Endothelial cell of umbilical vein (primary cell): ENCODE measurements around the gene ANP32B. TPM values are rescaled to one million over a fixed set of nuclear protein-coding genes. Genes with fewer than 3 reads are reported as not detected.

Experiments used
- BruUV-seq: library from RNA; stranded (reverse); fragments of 400-500 nt; replicated peaks from 2 replicates; lab custom pipeline; 2021; lab: Mats Ljungman, UMichigan
- CTCF ChIA-PET: fragments of 300-600, 350-600 bp; sonication (Branson Sonifier 250); formaldehyde crosslinking; loops from one replicate; lab custom pipeline; 2021; ENCODE audit warnings: antibody characterized with exemption, inconsistent platforms; lab: Charles Lee
- POLR2A ChIA-PET: fragments of 300-600, 350-600 bp; sonication (Branson Sonifier 250); formaldehyde crosslinking; loops from one replicate; lab custom pipeline; 2021; ENCODE audit warnings: antibody characterized with exemption, inconsistent platforms; lab: Charles Lee
- DNase-seq: peaks from one replicate; pipeline ENCODE4 v3.0.0-alpha.2; 2011; ENCODE audit warnings: low read depth, low spot score
- FAIRE-seq: peaks from 2 replicates; lab custom pipeline; 2011; peaks lifted over from hg19 to GRCh38; lab: Jason Lieb, UNC
- H2AFZ ChIP-seq: 2 replicates; pipeline ENCODE4 v1.6.0; 2012; ENCODE audit warnings: low read depth, low read length, control low read depth, inconsistent platforms
- H3K27ac ChIP-seq: 2 replicates; pipeline ENCODE4 v1.5.1; 2011; ENCODE audit warnings: low read depth, mild to moderate bottlenecking, control low read depth, low read length, moderate library complexity; ENCODE audit not compliant: insufficient read depth
- H3K27me3 ChIP-seq, 2 experiments: 2 replicates each; pipeline versions ENCODE4 v1.6.0 to v1.6.1; 2011; ENCODE audit warnings: low read length in 2 of 2, mixed read lengths in 1 of 2; ENCODE audit not compliant: control insufficient read depth in 2 of 2, insufficient read depth in 2 of 2
- H3K36me3 ChIP-seq, 2 experiments: 2 replicates in 1 of 2; 3 replicates in 1 of 2; pipeline ENCODE4 v1.5.1; 2011; ENCODE audit warnings: low read length in 2 of 2, mild to moderate bottlenecking in 1 of 2, moderate library complexity in 1 of 2; ENCODE audit not compliant: control insufficient read depth in 2 of 2, insufficient read depth in 2 of 2; ENCODE audit errors: extremely low read depth in 1 of 2
- H3K4me1 ChIP-seq: 3 replicates; pipeline ENCODE4 v1.5.1; 2011; ENCODE audit warnings: mild to moderate bottlenecking, low read length; ENCODE audit not compliant: control insufficient read depth, insufficient read depth; ENCODE audit errors: extremely low read depth
- H3K4me2 ChIP-seq: 2 replicates; pipeline ENCODE4 v1.6.1; 2011; ENCODE audit warnings: low read length, control low read depth, mixed read lengths; ENCODE audit not compliant: insufficient read depth
- H3K4me3 ChIP-seq, 3 experiments: fragments of 200-600 bp in 1 of 3; sonication (generic), shearing (Covaris generic) in 1 of 3; replicated peaks in 1 of 3; 2 replicates each; pipeline ENCODE4 v1.5.1; 2011 to 2016; ENCODE audit warnings: control low read depth in 3 of 3, low read length in 3 of 3, mild to moderate bottlenecking in 2 of 3, inconsistent platforms in 1 of 3, low read depth in 1 of 3, moderate library complexity in 1 of 3; ENCODE audit not compliant: insufficient read depth in 1 of 3
- H3K79me2 ChIP-seq: 2 replicates; pipeline ENCODE4 v1.6.0; 2012; ENCODE audit warnings: low read length, inconsistent platforms; ENCODE audit not compliant: control insufficient read depth, insufficient read depth
- H3K9ac ChIP-seq: replicated peaks from 2 replicates; pipeline ENCODE3; 2011; ENCODE audit warnings: low read length, control low read depth; ENCODE audit not compliant: insufficient read depth; ENCODE audit errors: extremely low read depth
- H3K9me1 ChIP-seq: replicated peaks from 3 replicates; pipeline ENCODE4 v1.6.0; 2011; ENCODE audit warnings: mild to moderate bottlenecking, low read length; ENCODE audit not compliant: control insufficient read depth, insufficient read depth; ENCODE audit errors: extremely low read depth
- H3K9me3 ChIP-seq: replicated peaks from 2 replicates; pipeline ENCODE4 v1.5.1; 2012; ENCODE audit warnings: low read length, inconsistent platforms; ENCODE audit not compliant: control insufficient read depth, insufficient read depth
- H4K20me1 ChIP-seq: replicated peaks from 2 replicates; pipeline ENCODE3; 2011; ENCODE audit warnings: mild to moderate bottlenecking, low read length; ENCODE audit not compliant: control insufficient read depth, insufficient read depth; ENCODE audit errors: extremely low read depth
- EZH2 ChIP-seq: IDR thresholded peaks from 2 replicates; pipeline ENCODE4 v1.6.1; 2012; ENCODE audit warnings: borderline replicate concordance, low read depth, mild to moderate bottlenecking, moderate library complexity, low read length, inconsistent platforms; ENCODE audit not compliant: severe bottlenecking
- FOS ChIP-seq: IDR thresholded peaks from 2 replicates; pipeline ENCODE4 v1.6.1; 2011; ENCODE audit warnings: mild to moderate bottlenecking, low read length, moderate library complexity, borderline replicate concordance; ENCODE audit not compliant: insufficient read depth
- GATA2 ChIP-seq: IDR thresholded peaks from 2 replicates; pipeline ENCODE4 v1.7.0; 2011; ENCODE audit warnings: low read depth, mild to moderate bottlenecking, moderate library complexity, mixed read lengths, low read length; ENCODE audit not compliant: insufficient read length, insufficient read depth
- JUN ChIP-seq: IDR thresholded peaks from 2 replicates; pipeline ENCODE4 v1.6.1; 2011; ENCODE audit warnings: borderline replicate concordance, low read depth; ENCODE audit not compliant: insufficient read length, insufficient read depth
- MYC ChIP-seq: IDR thresholded peaks from one replicate; pipeline ENCODE4 v1.6.1; 2011; ENCODE audit warnings: mild to moderate bottlenecking, low read depth, low read length
- POLR2A ChIP-seq: IDR thresholded peaks from 2 replicates; pipeline ENCODE4 v1.6.1; 2012; ENCODE audit warnings: low read depth, mild to moderate bottlenecking, control low read depth, low read length
- POLR2AphosphoS5 ChIP-seq: IDR thresholded peaks from 2 replicates; pipeline ENCODE4 v1.6.1; 2012; ENCODE audit warnings: low read depth, mild to moderate bottlenecking, control low read depth, low read length, moderate library complexity; ENCODE audit not compliant: insufficient read depth
- dilution Hi-C: fragments of 300-500 bp; cut with MboI; formaldehyde crosslinking; loops from one replicate; pipeline ENCODE4 v1.15.0; 2019; ENCODE audit warnings: low sequenced_read_pairs; ENCODE audit not compliant: extremely low pct_ligation_motif_present
- intact Hi-C: fragments of 100-400 bp; cut with micrococcal nuclease; formaldehyde crosslinking; loops from one replicate; pipeline ENCODE4 v1.10.0; 2022
- polyA plus RNA-seq, 4 experiments: library from polyadenylated mRNA; depleted of rRNA in 3 of 4; stranded (reverse) in 3 of 4; unstranded in 1 of 4; fragments of >200 nt; gene quantifications; 2 replicates each; pipeline versions ENCODE4 v1.2.1 to v1.2.3, GENCODE V29; 2011 to 2012; ENCODE audit warnings: missing spikeins in 1 of 4
- total RNA-seq: library from RNA; stranded (reverse); gene quantifications from 2 replicates; pipeline ENCODE4 v1.2.3, GENCODE V29; 2021
- TF ChIP-seq, protein P1 (sequence below): IDR thresholded peaks from 2 replicates; pipeline ENCODE4 v1.6.1; 2011; ENCODE audit not compliant: insufficient read depth, insufficient read length
- TF ChIP-seq, protein P2 (sequence below), 2 donors: IDR thresholded peaks; 1 replicate in 1 of 2; 2 replicates in 1 of 2; pipeline ENCODE4 v1.5.1; 2011; ENCODE audit warnings: low read length in 2 of 2, mild to moderate bottlenecking in 2 of 2, moderate library complexity in 2 of 2, control low read depth in 1 of 2, inconsistent platforms in 1 of 2, low read depth in 1 of 2; ENCODE audit not compliant: insufficient read depth in 1 of 2; ENCODE audit errors: extremely low read depth in 1 of 2

Gene ANP32B
- total and polyA plus RNA-seq, 2 donors (not counting 3 experiments of a cell fraction or from before 2014, with no cell fraction given) = 13.9 to 173 TPM

DNA sequence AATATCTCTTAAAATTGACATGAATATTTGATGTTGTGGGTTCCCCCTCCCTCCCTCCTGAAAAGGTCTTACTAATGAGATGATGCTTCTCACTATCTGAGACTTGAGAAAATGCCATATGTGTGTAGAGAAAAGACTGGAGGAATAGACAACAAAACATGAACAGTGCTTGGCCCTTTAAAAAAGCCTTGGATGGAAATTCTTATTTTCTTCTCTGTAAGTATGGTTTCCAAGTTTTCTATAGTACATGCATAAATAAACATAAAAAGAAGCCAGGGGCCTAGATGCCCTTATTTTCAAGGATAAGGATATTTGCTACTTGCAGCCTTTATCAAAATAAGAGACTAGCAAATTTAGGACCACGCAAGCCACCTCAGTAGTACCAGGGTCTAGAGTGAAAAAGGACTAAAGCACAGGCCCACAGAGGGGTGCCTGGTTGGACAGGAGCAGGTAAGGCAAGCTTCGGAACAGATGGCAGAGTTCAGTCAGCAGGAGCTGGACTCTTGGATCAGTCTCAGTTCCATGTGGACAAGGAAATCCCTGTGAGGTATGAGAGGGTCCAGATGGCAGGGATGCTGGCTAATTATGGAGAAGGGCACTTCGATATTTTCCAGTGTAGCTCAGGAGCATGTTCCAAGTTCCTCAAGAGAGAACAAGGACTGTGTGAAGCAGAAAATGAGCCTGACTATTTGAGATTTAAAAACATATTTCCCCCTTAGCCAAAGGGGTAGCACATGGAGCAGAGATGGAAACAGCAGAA, 4.6 kb upstream of the ANP32B start:
- H3K4me2 ChIP-seq = no peak overlapping the region
- peaks cover 4% of the 10 kb centered on the region for H3K79me2 ChIP-seq
- H3K9me3 ChIP-seq = no peaks in the 10 kb centered on the region
- H3K9ac ChIP-seq = no peak overlapping the region
- H3K9me1 ChIP-seq = no peaks in the 10 kb centered on the region
- BruUV-seq = no TSS peak
- intact Hi-C loops (no loop called here), dilution Hi-C loops (no loop called here)
- no peaks in the 10 kb centered on the region for H4K20me1 ChIP-seq
- ChIA-PET CTCF (no interaction called here), POLR2A (no interaction called here)
- no peak for FAIRE-seq
- no peak overlapping the region for H3K4me3 ChIP-seq
- H2AFZ ChIP-seq = no peak overlapping the region
- no peak overlapping the region for H3K27ac ChIP-seq
- no peaks in the 10 kb centered on the region for H3K36me3 ChIP-seq
- H3K27me3 ChIP-seq = no peaks in the 10 kb centered on the region
- TF ChIP-seq, protein P1, sequence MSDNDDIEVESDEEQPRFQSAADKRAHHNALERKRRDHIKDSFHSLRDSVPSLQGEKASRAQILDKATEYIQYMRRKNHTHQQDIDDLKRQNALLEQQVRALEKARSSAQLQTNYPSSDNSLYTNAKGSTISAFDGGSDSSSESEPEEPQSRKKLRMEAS = no peak
- TF ChIP-seq, protein P2, sequence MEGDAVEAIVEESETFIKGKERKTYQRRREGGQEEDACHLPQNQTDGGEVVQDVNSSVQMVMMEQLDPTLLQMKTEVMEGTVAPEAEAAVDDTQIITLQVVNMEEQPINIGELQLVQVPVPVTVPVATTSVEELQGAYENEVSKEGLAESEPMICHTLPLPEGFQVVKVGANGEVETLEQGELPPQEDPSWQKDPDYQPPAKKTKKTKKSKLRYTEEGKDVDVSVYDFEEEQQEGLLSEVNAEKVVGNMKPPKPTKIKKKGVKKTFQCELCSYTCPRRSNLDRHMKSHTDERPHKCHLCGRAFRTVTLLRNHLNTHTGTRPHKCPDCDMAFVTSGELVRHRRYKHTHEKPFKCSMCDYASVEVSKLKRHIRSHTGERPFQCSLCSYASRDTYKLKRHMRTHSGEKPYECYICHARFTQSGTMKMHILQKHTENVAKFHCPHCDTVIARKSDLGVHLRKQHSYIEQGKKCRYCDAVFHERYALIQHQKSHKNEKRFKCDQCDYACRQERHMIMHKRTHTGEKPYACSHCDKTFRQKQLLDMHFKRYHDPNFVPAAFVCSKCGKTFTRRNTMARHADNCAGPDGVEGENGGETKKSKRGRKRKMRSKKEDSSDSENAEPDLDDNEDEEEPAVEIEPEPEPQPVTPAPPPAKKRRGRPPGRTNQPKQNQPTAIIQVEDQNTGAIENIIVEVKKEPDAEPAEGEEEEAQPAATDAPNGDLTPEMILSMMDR (IDR thresholded peaks at IDR 0.05; ENCODE audit: extremely low read depth in 1 of 2, insufficient read depth in 1 of 2, low read depth in 1 of 2, low read length in 2 of 2) = no peak
- TF ChIP-seq POLR2A (no peak), GATA2 (no peak), EZH2 (no peak), FOS (no peak), MYC (no peak), POLR2AphosphoS5 (no peak), JUN (no peak)
- peaks cover 8% of the 10 kb centered on the region for H3K4me1 ChIP-seq
- no peak for DNase-seq
